HG03354 (cell line): ENCODE results near the gene SH3PXD2A.
"Not testable (repeated sequence)": the region's sequence is repeated elsewhere in the genome, so short reads cannot be mapped to it uniquely, and the experiment has no call there.

Source experiments
- ATAC-seq: cut with Tn5 transposase; IDR thresholded peaks from one replicate; pipeline ENCODE4 v1.9.1; 2021; ENCODE audit warnings: mild to moderate bottlenecking; ENCODE audit not compliant: unreplicated experiment, poor library complexity, severe bottlenecking

Gene SH3PXD2A

DNA sequence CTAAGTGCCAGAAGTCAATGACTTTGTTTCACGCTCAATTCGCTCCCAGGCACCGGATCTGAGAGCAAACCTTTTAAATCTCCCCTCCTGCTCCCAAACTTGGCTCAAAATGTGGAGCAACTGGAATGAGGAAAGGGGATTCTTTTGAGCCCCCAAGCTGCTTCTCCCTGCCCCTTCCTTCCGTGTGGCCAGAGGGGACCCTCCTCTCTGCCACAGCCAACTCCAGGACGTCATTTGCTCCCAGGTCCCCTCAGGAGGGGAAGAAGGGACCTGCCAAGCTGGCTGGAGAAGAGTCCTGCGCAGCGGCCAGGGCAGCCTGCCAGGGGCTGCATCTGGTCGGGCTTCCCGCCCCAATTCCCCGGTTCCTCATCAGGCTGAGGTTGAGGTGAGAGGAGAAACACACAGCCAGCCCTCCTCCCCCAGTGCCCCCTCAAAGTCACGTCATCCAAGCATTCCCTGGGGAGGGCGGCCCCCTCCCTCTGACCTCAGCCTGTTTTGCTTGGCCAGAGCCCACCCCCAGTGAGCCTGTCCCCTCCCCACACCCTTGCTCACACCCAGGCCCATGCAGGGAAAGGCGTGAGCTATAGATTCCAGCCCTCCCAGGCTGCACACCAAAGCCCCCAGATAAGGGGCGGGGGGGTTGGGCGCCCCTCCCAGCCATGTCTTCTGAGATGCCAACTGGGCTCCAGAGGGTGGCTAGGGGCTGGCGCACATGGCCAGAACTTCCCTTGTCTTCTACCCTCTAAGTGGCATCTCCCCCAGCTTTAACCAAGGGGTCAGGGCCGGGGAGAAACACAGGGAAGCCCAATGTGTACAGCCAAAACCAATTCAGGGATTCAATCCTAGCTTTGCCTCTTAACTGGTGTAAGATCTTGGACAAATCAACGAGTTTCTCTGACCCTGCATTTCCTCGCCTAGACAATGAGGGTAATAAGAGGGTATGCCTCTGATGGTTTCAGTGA, 35.0 kb downstream of the SH3PXD2A start:
- ATAC-seq = no peak

DNA sequence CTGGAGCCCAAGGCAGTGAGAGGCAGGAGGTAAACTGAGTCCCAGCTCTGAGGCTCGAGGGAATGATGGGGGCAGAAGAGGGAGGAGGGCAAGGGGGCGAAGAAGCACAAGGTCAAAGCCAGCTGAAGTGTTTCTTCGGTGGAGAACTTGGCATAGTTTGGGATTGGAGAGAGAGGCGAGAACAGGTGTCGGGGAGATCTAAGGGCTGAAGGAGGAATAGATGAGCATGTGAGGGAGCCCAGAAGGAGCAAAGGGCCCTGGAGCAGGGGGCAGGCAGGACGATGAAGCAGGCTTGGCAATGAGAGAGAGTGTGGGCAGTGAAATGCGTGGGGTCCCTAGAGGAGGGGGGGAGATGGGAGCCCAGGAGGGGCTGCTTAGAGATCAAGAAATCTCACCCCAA, 35.9 kb downstream of the SH3PXD2A start:
- no peak for ATAC-seq

DNA sequence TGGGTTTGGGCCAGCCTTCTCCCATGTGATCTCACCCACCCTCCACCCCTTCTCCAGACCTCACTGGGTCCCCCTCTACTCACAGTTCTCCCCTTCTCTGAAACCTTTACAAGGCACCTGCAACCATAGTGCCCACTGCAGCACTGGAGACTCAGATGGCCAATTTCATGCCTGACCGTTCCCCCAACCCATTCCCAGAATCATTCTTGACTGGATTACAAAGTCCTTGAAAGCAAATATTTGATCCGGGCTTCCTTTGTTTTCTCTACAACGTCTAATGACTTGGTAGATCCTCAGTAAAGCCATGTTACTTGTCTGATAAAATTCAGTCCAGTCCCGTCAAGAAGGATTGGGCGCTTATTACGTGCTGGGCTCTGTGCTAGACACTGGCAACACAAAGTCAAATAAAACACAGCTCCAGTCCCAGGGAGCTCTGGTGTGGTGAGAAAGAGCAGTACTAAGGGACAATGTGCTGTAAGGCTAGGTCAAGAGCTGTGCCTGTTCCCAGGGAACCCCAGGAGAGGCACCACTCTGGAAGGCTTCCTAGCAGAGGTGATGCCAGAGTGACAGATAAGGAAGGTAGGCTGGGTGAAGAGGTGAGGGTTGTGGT, 36.5 kb downstream of the SH3PXD2A start:
- ATAC-seq = no peak

DNA sequence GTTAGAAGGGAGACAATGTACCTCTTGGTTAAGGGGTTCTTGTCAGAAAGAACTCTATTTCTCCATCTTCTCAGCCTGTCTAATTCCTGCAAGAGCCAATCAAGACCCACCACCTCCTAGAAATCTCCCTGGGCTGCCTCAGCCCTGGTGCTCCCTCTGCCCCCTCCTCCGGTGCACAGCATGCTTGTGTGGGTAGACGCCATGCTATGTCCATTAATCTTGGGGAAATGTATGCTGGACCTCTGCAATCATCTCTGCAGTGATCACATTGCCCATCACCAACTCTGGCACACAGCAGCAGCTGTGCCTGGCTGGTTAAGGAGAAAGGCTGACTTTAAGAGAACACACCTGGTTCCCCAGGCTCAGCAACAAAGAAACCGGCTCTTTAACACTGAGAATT, 37.3 kb downstream of the SH3PXD2A start:
- no peak for ATAC-seq

DNA sequence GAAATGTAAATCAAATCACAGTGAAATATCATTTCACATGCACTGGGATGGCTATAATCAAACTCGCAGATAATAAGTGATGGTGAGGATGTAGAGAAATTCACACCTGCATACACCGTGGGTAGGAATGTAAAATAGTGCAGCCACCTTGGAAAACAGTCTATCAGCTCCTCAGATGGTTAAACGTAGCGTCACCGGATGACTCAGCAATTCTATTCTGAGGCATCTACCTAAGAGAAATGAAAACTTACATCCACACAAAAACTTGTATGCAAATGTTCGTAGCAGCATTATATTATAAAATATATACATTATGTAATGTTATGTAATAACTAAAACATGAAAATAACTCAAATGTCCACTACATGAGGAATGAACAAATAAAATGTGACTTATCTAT, 38.9 kb downstream of the SH3PXD2A start:
- no peak for ATAC-seq

DNA sequence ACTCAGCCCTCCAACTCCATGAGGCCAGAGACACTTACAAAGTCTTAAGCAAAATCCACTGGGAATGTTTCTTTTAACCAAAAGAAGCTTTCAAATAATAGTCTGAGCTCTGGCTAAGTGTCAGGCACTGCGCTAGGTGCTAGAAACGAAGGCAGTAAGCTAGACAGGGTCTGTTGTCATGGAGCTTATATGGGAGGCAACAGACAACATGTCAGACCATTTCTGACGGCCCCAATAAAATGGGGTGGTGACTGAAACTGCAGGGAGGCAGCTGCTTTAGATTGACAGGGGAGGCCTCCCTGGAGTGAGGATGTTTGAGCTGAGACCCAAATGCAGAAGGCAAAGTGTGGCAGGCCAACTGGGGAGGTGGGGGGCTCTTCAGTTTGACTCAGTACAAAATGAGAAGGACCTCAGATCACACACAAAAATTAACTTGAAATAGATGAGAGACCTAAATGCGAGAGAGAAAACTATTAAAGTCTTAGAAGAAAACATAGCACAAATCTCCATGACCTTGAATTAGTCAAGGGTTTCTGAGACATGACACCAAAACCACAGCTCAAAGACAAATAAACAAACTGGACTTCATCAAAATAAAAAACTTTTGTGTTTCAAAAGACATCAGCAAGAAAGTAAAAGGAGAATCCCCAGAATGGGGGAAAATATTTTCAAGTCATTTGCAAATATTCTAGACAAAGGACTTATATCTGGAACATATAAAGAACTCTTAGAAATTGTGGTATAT, 40.6 kb downstream of the SH3PXD2A start:
- no peak for ATAC-seq

DNA sequence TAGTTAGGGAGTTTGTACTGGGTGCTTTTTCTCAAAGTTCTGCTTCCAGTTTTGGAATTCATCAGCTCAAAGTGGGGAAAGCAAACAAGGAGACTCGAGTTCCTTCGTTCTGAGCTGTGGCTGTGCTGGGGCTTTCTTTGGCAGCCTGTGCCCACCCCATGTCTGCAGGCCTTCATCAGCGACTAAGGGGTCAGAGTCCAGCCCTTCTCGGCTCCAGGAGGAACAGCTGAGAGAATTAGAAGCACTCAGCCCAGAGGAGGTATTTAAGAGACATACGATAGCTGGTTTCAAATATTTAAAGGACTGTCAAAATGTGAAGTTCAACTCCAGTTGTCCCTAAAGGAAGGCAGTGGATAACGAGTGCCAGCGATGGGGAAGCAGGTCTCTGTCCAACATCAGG, 41.3 kb downstream of the SH3PXD2A start:
- no peak for ATAC-seq

DNA sequence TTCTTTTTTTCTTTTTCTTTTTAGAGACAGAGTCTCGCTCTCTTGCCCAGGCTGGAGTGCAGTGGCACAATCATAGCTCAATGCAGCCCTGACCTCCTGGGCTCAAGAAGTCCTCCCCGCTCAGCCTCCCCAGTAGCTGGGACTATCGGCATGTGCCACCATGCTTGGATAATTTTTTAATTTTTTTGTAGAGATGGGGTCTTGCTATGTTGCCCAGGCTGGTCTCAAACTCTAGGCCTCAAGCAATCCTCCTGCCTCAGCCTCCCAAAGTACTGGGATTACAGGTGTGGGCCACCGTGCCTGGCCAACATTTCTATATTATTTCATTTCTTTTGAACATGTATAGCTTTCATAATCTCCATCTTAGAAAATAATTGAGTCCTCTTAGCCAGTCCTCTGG, 42.1 kb downstream of the SH3PXD2A start:
- not testable (repeated sequence) for ATAC-seq

DNA sequence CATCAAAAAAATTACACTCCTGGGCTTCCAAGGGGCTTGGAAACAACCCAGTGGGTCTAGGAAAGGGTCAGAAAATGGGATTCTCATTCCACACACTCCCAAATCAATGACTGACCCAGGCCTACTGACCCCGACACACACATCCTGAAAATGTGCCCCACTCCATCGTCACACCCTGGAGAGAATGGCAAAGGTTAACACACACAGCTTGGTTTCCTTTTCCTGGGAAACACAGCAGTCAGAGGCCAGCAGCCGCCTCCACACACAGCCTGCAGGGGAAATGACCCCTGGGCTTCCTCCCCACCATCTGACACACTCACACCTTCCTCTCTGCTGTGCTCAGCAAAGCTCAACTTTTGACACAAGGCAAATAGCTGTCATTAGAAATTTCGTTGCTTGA, 42.9 kb downstream of the SH3PXD2A start:
- no peak for ATAC-seq

DNA sequence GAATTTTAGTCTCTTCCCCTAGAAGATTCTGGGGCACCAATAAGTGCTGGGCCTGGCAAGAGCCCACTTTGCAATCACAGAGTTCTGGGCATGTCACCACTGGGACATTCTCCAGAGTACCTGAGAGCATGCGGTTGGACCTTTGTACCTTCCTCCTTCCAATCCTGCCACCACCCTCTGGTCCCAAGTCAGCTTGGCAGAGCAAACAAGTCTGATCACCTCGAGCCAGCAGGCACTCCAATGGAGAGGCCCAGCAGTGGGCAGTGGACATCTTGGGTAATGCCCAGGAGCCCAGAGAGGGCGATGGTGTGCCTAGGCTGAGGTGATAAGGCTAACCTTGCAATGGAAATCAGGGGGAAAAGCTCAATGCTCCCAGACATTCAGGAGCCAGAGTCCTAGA, 43.4 kb downstream of the SH3PXD2A start:
- ATAC-seq = no peak

DNA sequence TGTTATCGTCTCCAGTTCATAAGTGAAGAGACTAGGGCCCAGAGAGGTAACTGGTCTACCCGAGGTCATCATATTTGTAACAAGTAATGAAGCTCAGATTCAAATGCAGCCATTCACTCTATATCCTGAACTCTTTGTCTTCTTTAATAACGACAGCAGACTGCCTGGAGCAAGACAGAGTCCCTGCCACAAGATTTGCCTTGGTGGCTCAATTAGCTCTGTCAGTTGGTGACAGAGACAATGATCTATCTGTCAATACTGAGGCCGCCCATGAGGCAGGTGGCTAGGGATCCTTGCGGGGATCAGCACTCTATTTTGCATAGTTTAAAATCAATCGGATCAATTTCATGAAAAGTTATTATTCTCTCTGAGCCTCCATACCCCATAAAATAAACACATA, 43.9 kb downstream of the SH3PXD2A start:
- ATAC-seq = no peak

DNA sequence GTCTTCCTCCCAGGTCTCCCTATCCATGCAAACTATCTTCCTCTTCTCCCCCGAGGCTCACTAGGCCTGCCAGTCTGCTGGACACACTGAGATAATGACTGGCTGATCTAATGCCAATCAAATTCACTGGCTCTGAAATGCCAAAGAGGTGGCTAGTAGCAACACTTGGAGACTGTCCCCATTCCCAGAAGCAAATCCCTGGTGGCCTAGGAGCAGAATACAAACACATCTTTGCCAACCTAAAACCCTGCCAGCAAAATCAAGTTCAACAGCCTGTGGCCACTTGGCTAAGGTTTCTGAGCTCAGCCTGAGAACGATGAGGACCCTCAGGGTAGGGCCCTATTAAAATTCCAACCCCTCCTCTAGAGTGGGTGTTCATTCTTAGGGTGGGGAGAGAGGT, 46.6 kb downstream of the SH3PXD2A start:
- no peak for ATAC-seq

DNA sequence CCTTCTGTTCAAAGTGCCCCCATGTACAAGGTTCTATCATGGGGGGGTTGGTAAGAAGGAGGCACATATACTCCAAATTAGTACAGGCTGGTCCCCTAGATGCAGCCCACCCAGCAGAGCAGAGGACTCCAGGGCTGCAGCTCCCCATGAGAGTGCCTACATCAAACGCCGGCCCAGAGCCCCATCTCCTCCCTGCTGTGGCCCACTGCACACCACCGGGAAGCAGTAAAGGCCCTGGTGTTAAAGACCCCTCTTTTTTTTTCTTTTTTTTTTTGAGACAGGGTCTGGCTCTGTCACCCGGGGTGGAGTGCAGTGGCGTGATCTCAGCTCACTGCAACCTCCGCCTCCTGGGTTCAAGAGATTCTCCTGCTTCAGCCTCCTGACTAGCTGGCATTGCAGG, 47.4 kb downstream of the SH3PXD2A start:
- ATAC-seq = no peak

DNA sequence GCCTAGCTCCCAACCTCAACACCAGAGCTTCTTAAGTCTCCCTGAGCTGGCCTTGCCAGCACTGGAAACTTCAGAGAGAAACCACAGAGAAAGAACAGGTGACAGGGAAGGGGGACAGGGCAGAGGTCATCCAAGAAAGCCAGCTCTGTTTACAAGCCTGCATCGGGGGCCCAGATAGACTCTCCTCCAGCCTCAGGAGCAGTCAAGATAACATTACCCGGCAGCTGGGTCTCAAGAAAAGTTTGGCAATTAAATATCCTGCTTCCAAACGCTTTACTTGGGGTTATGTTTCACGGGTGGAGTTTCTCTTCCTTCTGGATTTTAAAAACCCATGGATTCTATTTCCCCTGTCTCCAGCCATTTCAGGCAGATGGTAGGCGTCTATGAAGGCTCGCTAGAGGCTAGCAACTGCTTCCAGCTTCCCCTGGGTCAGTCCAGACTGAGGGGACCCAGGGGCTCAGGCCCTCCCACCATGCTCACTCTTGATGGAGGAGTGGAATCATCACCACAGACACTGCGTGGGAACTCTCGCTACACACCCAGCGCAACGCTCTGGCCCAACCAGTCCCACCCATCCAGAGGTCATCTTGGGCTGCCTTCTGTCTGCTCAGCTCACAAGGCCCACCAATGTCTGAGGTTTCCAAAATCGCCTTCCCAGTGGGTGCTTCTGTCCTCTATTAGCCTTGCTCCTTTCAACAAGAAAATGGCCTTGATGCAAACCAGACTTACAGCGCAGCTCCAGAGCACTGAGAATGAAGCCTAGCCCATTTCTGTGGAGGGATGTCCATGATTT, 48.8 kb downstream of the SH3PXD2A start:
- ATAC-seq = no peak

DNA sequence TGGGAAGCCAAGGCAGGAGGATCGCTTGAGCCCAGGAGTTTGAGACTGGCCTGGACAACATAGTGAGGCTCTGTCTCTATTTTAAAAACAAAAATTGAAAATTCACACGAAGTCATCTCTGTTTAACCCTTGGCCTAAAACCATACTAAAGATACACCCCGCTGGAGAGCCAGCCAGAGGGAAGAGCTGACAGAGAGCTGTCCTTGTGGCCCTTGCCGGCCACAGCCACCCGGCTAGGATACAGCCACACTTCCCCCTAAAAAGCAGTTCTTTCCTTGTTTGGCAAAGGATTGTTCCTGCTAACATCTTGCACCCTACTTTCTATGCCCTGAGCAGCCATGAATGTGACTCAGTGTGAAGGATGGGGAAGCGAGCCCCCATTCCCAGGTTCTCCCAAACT, 49.6 kb downstream of the SH3PXD2A start:
- no peak for ATAC-seq

DNA sequence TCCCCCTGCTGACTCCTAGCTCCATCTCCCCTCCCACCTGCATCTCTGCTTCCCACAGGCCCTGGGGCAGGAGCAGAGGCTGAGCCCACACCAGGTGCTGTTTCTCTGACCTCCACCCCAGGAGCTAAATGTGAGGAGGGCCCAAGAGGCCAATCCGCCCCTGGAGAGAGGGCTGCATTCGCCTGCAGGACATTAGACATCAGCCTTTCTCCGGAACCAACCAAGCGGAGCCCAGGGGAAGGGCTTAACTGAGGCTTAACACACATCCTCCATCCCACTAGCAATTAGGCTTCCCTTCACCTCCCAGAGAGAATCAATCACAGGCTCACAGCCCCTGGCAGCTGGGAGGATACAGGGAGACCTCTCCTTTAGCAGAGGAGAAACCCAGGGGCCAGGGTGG, 50.5 kb downstream of the SH3PXD2A start:
- no peak for ATAC-seq

DNA sequence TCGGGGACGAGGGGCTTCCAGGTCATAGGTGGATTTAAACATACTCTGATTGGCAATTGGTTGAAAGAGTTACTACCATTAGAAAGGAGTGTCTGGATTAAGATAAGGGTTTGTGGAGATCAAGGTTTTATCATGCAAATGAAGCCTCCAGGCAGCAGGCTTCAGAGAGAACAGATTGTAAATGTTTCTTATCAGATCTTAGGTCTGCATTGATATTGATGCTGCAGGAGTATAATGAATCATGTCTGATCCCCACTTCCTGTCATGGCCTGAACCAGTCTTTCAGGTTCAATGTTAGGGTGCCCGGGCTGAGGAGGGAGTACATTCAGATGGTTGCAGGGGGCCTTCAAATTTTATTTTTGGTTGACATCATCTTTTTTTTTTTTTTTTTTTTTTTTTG, 51.4 kb downstream of the SH3PXD2A start:
- ATAC-seq = no peak

DNA sequence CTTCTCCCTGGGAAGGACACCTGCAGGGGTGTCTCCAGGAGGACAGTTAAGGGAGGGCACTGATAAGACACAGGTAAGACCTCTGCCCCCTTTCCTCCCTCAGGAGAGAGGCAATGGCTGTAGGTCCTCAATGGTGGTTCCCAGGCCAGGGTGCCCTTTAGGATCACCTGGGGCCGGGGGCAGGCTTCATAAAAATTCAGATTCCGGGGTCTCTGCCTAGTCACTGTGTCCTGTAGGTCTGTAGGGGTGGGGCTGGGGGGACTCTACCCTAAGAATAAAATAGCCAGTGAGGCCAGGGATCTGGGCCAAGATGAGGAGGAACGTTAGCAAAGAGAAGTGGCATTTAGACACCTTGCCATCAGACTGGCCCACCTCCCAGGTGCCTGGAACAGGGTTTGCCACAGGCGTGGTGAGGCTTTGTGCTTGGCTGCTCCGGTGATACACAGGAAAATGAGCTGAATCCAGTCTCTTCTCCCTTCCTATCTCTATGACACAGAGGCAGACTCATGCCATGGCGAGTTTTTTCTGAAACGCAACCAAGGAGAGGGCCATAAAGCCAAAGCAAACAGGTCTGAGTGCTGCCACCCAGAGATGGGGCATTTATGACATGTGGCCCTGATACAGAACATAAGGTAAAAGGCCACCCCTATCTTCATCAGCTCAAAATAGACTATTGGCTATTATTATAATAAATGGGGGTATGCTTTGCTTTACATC, 52.6 kb downstream of the SH3PXD2A start:
- ATAC-seq = no peak

DNA sequence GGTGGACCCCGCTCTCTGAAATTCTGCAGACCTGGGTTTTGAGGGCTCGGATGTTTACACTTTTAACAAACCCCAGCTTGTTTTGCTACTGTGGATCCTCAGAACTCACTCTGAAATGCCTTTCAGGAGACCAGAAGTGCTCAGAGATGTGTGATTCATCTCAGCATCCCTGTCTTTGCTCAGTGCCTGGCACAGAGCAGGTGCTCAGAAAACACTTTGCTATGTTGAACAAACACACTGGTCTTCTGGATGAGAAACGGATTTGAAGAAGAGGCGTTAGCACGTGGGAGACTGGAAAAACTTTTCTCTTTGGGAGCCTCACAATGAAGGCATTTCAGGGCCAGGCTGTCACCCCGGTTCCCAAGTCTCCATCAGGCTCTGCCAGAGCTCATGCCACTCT, 53.3 kb downstream of the SH3PXD2A start:
- no peak for ATAC-seq
